ENCODE results near the gene PALLD. TPM values are rescaled to one million over a fixed set of nuclear protein-coding genes. Genes with fewer than 3 reads are reported as not detected.

Gene PALLD
- total and polyA plus RNA-seq, 2 experiments from 2014 or later, result 17.9 to 30.5 TPM

GRCh38 chr4:168637872-168638756 is 141.3 kb downstream of the PALLD start:
- no peaks in the 10 kb centered on the region for H3K9me2 ChIP-seq (ENCODE audit: insufficient read depth)
- no peaks in the 10 kb centered on the region for H3K36me3 ChIP-seq (ENCODE audit: low read depth)
- no peaks in the 10 kb centered on the region for H3K9me3 ChIP-seq (ENCODE audit: low read depth)
- DNase-seq, result peak; percentile 49
- no peaks in the 10 kb centered on the region for H3K79me2 ChIP-seq (ENCODE audit: insufficient read depth)
- no peak overlapping the region for H3K4me3 ChIP-seq
- H3K27ac ChIP-seq, result no peak overlapping the region
- no peak for TF ChIP-seq EZH2 (IDR thresholded peaks at IDR 0.05; ENCODE audit: insufficient read depth, poor library complexity, severe bottlenecking)
- peaks cover 51% of the 10 kb centered on the region for H3F3A ChIP-seq (ENCODE audit: insufficient read depth)
- no peak overlapping the region for H3K4me2 ChIP-seq (ENCODE audit: unreplicated experiment)
- no peaks in the 10 kb centered on the region; the same call in 1 of the 2 replicates for H3K27me3 ChIP-seq (replicated peaks; ENCODE audit: insufficient read depth)
- WGBS, 2 experiments (ENCODE audit: low coverage in 1 of 2, low lambda C conversion rate in 2 of 2, missing lambda C conversion rate in 2 of 2), result 86 to 90% methylated on average over 5 of the region's 5 CpGs
- no peak overlapping the region for H2AFZ ChIP-seq
- no peak overlapping the region for H3K9ac ChIP-seq
- H4K20me1 ChIP-seq (ENCODE audit: insufficient read depth), result no peaks in the 10 kb centered on the region
- in situ Hi-C loops (cut with MboI), result no loop called here
- peaks cover 52% of the 10 kb centered on the region for H3K4me1 ChIP-seq (ENCODE audit: insufficient read depth)

- TF ChIP-seq EZH2phosphoT487 (IDR thresholded peaks at IDR 0.05; ENCODE audit: insufficient read depth, low read depth), result no peak
- H3K4me2 ChIP-seq (ENCODE audit: unreplicated experiment), result no peak overlapping the region
- no peaks in the 10 kb centered on the region for H3K9me3 ChIP-seq (ENCODE audit: low read depth)
- no peaks in the 10 kb centered on the region for H3K79me2 ChIP-seq (ENCODE audit: insufficient read depth)
- H4K20me1 ChIP-seq (ENCODE audit: insufficient read depth), result no peaks in the 10 kb centered on the region
- in situ Hi-C loops (cut with MboI), result no loop called here
- H3K27ac ChIP-seq, result no peak overlapping the region
- no peak for DNase-seq
- H3K4me3 ChIP-seq, result no peak overlapping the region
- no peaks in the 10 kb centered on the region for H3K9me2 ChIP-seq (ENCODE audit: insufficient read depth)
- no peaks in the 10 kb centered on the region for H3K27me3 ChIP-seq (replicated peaks; ENCODE audit: insufficient read depth)
- H3F3A ChIP-seq (ENCODE audit: insufficient read depth), result peaks cover 37% of the 10 kb centered on the region
- WGBS, 2 experiments (ENCODE audit: low coverage in 1 of 2, low lambda C conversion rate in 2 of 2, missing lambda C conversion rate in 2 of 2), result 97 to 99% methylated on average over 8 of the region's 8 CpGs
- no peak overlapping the region for H2AFZ ChIP-seq
- no peaks in the 10 kb centered on the region for H3K36me3 ChIP-seq (ENCODE audit: low read depth)
- no peak overlapping the region for H3K9ac ChIP-seq
- H3K4me1 ChIP-seq (ENCODE audit: insufficient read depth), result peaks cover 42% of the 10 kb centered on the region
Measured at GRCh38 chr4:168639914-168640313, 143.1 kb downstream of the PALLD start.

GRCh38 chr4:168641811-168642140 is 144.9 kb downstream of the PALLD start:
- 98 to 99% methylated on average over 3 of the region's 3 CpGs for WGBS, 2 experiments (ENCODE audit: low coverage in 1 of 2, low lambda C conversion rate in 2 of 2, missing lambda C conversion rate in 2 of 2)
- H3K9me2 ChIP-seq (ENCODE audit: insufficient read depth), result no peaks in the 10 kb centered on the region
- H3K9ac ChIP-seq, result no peak overlapping the region
- no peak overlapping the region for H2AFZ ChIP-seq
- in situ Hi-C loops (cut with MboI), result no loop called here
- H3K4me1 ChIP-seq (ENCODE audit: insufficient read depth), result peaks cover 25% of the 10 kb centered on the region
- H3K9me3 ChIP-seq (ENCODE audit: low read depth), result no peaks in the 10 kb centered on the region
- no peaks in the 10 kb centered on the region for H3K36me3 ChIP-seq (ENCODE audit: low read depth)
- H3K27me3 ChIP-seq (replicated peaks; ENCODE audit: insufficient read depth), result no peaks in the 10 kb centered on the region
- no peak overlapping the region for H3K4me2 ChIP-seq (ENCODE audit: unreplicated experiment)
- H3K4me3 ChIP-seq, result no peak overlapping the region
- no peaks in the 10 kb centered on the region for H4K20me1 ChIP-seq (ENCODE audit: insufficient read depth)
- DNase-seq, result no peak
- TF ChIP-seq EZH2 (IDR thresholded peaks at IDR 0.05; ENCODE audit: insufficient read depth, poor library complexity, severe bottlenecking), result no peak
- TF ChIP-seq EZH2phosphoT487 (IDR thresholded peaks at IDR 0.05; ENCODE audit: insufficient read depth, low read depth), result no peak
- no peaks in the 10 kb centered on the region for H3K79me2 ChIP-seq (ENCODE audit: insufficient read depth)
- H3F3A ChIP-seq (ENCODE audit: insufficient read depth), result peaks cover 19% of the 10 kb centered on the region
- no peak overlapping the region for H3K27ac ChIP-seq

GRCh38 chr4:168642591-168642990 is 145.7 kb downstream of the PALLD start:
- Histone ChIP-seq H3K4me2 (ENCODE audit: unreplicated experiment) (no peak overlapping the region), H3K79me2 (ENCODE audit: insufficient read depth) (no peaks in the 10 kb centered on the region), H3F3A (ENCODE audit: insufficient read depth) (peaks cover 11% of the 10 kb centered on the region), H2AFZ (no peak overlapping the region), H3K4me1 (ENCODE audit: insufficient read depth) (peaks cover 18% of the 10 kb centered on the region), H3K36me3 (ENCODE audit: low read depth) (no peaks in the 10 kb centered on the region), H3K9ac (no peak overlapping the region), H3K27me3 (replicated peaks; ENCODE audit: insufficient read depth) (no peaks in the 10 kb centered on the region), H3K27ac (no peak overlapping the region), H3K4me3 (no peak overlapping the region), H3K9me3 (ENCODE audit: low read depth) (no peaks in the 10 kb centered on the region), H4K20me1 (ENCODE audit: insufficient read depth) (no peaks in the 10 kb centered on the region), H3K9me2 (ENCODE audit: insufficient read depth) (no peaks in the 10 kb centered on the region)
- 80 to 82% methylated on average over 5 of the region's 5 CpGs for WGBS, 2 experiments (ENCODE audit: low coverage in 1 of 2, low lambda C conversion rate in 2 of 2, missing lambda C conversion rate in 2 of 2)
- DNase-seq, result no peak
- in situ Hi-C loops (cut with MboI), result no loop called here
- TF ChIP-seq EZH2 (IDR thresholded peaks at IDR 0.05; ENCODE audit: insufficient read depth, poor library complexity, severe bottlenecking) (no peak), EZH2phosphoT487 (IDR thresholded peaks at IDR 0.05; ENCODE audit: insufficient read depth, low read depth) (no peak)

All from GM23248 (cell line).